ENCODE data around the gene TBC1D12.
A peak's percentile ranks its signal among the peaks of the same experiment; 100 is the strongest.
"Not testable (repeated sequence)": the region's sequence is repeated elsewhere in the genome, so short reads cannot be mapped to it uniquely, and the experiment has no call there.

Gene TBC1D12
- 0 to 0.54 (median 0.13) reads per million in 4 experiments for total RNA-seq

GRCh38 chr10:94402204-94402842 lies at the start of gene TBC1D12:
Gene TBC1D12, plus strand, starts transcription at chr10:94402541. Its CDS starts 73 bp downstream, at chr10:94402614.
- no peak for DNase-seq

GRCh38 chr10:94353336-94353735 lies 49.0 kb upstream of the TBC1D12 start:
- DNase-seq, result no peak

- no peak for DNase-seq
These were observed 46.5 kb upstream of the TBC1D12 start for GRCh38 chr10:94355841-94356240.

GRCh38 chr10:94357193-94357592 lies 45.1 kb upstream of the TBC1D12 start:
- DNase-seq, result no peak

GRCh38 chr10:94358480-94358879 lies 43.9 kb upstream of the TBC1D12 start:
- no peak for DNase-seq

- no peak for DNase-seq
These were observed 41.1 kb upstream of the TBC1D12 start for GRCh38 chr10:94361171-94361794.

- peak; percentile 91 for DNase-seq
These were observed 39.7 kb upstream of the TBC1D12 start, which contains the start of gene NOC3L for GRCh38 chr10:94362360-94363250. Gene NOC3L, minus strand, starts transcription at chr10:94362939. Its CDS starts 101 bp downstream, at chr10:94362838.

- DNase-seq, result no peak
These were observed 39.1 kb upstream of the TBC1D12 start for GRCh38 chr10:94363251-94363565.

- DNase-seq, result no peak
These were observed 37.9 kb upstream of the TBC1D12 start for GRCh38 chr10:94364482-94364881.

GRCh38 chr10:94366382-94366781 lies 36.0 kb upstream of the TBC1D12 start:
- no peak for DNase-seq

GRCh38 chr10:94370501-94370900 lies 31.8 kb upstream of the TBC1D12 start:
- no peak for DNase-seq

- no peak for DNase-seq
These were observed 27.0 kb upstream of the TBC1D12 start for GRCh38 chr10:94375374-94375773.

GRCh38 chr10:94376865-94377264 lies 25.5 kb upstream of the TBC1D12 start:
- DNase-seq, result no peak

- DNase-seq, result no peak
These were observed 18.8 kb upstream of the TBC1D12 start for GRCh38 chr10:94383530-94383929.

- not testable (repeated sequence) for DNase-seq
These were observed 16.6 kb upstream of the TBC1D12 start for GRCh38 chr10:94385733-94386132.

- not testable (repeated sequence) for DNase-seq
These were observed 10.2 kb upstream of the TBC1D12 start for GRCh38 chr10:94392117-94392516.

GRCh38 chr10:94397549-94398370 lies 4.6 kb upstream of the TBC1D12 start:
- DNase-seq, result no peak

- no peak for DNase-seq
These were observed 3.6 kb upstream of the TBC1D12 start for GRCh38 chr10:94398762-94399161.

GRCh38 chr10:94402843-94403379 lies 570 bp downstream of the TBC1D12 start:
- DNase-seq, result no peak

GRCh38 chr10:94403380-94404213 lies 1.3 kb downstream of the TBC1D12 start:
- DNase-seq, result no peak

GRCh38 chr10:94405406-94405805 lies 3.1 kb downstream of the TBC1D12 start:
- DNase-seq, result no peak
